WI38 (cell line): ENCODE measurements around the gene LIX1.

Experiments
- H3K4me3 ChIP-seq: 2 replicates; pipeline ENCODE4 v1.5.1; 2011; ENCODE audit warnings: low read depth, mild to moderate bottlenecking, control low read depth, low read length
- CTCF ChIP-seq: IDR thresholded peaks from 2 replicates; pipeline ENCODE4 v1.5.1; 2012; ENCODE audit warnings: low read depth, mild to moderate bottlenecking, control low read depth, low read length

The LIX1 gene

GRCh38 chr5:97067296-97067850 lies 75.0 kb downstream of the LIX1 start:
- no peak for TF ChIP-seq CTCF
- no peak overlapping the region for H3K4me3 ChIP-seq

DNA sequence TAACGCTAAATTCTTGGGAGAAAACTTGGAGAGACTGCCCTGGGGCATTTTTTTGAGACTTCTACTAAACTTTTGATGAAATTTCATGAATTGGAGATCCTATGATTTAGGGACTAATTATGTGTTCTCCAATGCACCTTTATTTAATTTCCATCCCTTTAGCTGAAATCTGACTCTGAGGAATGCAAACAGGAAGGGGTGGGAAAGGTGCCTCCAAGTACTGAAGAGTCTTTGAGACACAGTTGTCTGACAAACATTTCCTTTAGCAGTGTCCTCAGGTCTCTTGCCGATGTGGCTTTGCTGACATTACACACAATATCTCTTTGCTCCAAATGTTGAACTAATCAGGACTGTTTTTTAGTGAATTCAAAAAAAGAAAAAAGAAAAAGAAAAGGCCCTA lies 76.9 kb downstream of the LIX1 start:
- TF ChIP-seq CTCF = no peak
- no peak overlapping the region for H3K4me3 ChIP-seq

DNA sequence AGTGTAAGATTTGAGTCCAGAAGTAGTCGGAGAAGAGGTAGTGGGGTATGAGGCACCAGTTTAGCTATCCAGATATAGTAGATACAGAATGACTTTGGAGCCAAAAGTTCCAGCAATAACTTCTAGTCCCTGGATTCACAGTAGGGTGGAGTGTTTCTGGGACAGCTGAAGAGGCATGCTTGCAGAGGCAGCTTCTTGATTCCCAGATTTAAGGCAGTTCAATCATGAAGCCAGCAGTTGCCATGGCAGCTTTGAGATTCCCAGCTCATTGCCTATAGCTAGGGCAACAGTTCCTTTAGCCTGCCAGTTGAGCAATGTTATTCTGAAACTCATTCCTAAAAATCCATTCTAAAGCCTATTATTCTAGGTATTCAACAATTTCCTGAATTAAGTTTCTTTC lies 79.2 kb downstream of the LIX1 start:
- no peak overlapping the region for H3K4me3 ChIP-seq
- no peak for TF ChIP-seq CTCF

DNA sequence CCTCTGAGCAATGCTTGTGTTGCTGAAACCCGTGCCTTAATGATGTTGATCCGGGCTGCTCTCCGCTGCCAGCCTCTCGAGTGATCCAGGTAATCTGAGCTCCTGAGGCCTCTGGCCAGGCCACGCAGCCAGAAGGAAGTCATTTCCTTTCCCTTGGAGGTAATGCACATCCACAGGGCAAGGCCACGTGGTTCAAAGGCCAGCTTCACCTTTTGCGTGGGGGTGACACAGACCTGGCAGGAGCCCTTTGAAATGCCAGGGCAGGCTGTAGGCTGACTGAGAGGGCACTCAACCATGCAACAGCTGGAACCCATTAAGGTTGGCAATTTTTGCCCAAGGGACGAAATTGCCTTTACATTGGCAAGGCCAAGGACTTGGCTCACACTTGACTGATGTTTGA lies 80.4 kb downstream of the LIX1 start:
- no peak overlapping the region for H3K4me3 ChIP-seq
- TF ChIP-seq CTCF = no peak

GRCh38 chr5:97056263-97056662 lies 86.1 kb downstream of the LIX1 start:
- TF ChIP-seq CTCF = no peak
- H3K4me3 ChIP-seq = no peak overlapping the region

- TF ChIP-seq CTCF = no peak
- H3K4me3 ChIP-seq = no peak overlapping the region
These were observed 93.2 kb downstream of the LIX1 start for GRCh38 chr5:97049175-97049574.

DNA sequence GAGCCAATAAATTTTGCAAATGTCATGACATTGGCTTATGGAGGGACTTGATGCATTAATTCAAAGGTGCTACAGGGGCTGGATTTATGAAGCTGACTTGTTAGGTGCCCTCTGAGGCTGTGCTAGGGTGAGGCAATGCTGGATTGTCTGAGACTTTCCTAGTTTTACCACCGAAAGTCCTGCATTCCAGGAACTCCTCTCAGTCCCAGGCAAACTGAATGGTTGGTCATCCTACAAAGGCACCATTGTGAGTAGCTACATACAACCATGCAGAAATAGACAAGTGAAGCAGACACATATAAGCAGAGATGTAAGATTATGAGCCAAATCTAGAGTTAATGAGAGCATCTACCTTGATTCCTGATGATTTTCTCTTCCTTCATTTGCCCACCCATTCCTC lies 95.3 kb downstream of the LIX1 start:
- H3K4me3 ChIP-seq = no peak overlapping the region
- TF ChIP-seq CTCF = no peak
